Measurements from ENCODE around the gene PLXNA4. TPM values are rescaled to one million over a fixed set of nuclear protein-coding genes. Genes with fewer than 3 reads are reported as not detected.

Gene PLXNA4
- total RNA-seq, 1 experiment from 2014 or later = 0.10 TPM

DNA sequence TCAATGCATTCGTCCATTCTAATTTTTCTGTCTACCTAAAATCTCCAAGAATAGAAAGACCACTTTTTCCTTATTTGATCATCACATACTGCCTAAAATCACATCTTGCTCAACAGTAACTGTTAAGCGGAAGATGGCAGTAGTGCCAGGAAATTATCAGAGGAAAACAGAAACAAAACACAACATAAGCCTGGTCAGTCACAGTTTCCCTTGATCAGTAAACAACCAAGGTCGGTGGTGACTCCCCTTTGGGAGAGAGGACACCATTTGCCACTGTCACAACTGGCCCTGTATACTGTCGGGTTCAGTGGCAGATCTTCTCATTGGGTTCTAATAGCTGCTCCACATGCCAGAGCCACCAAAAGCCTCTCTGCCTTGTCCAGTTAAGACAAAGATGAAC is 106.6 kb downstream of the PLXNA4 start:
- in situ Hi-C loops (cut with HindIII; ENCODE audit: low pct_unique_long_range_greater_than_20kb, low sequenced_read_pairs) = no loop called here
- no peak for DNase-seq (ENCODE audit: low read depth, low spot score)
- Histone ChIP-seq H3K27ac (ENCODE audit: low read length) (no peak overlapping the region), H3K4me1 (ENCODE audit: control insufficient read depth, insufficient read depth, low read length) (no peaks in the 10 kb centered on the region), H3K4me3 (ENCODE audit: low read depth in 2 of 2, low read length in 2 of 2) (no peak overlapping the region), H3K36me3 (ENCODE audit: control insufficient read depth, insufficient read depth, low read length) (no peaks in the 10 kb centered on the region), H3K27me3 (ENCODE audit: control insufficient read depth, insufficient read depth, low read length) (peaks cover 10% of the 10 kb centered on the region; the same call in 1 of the 2 replicates), H3K9me3 (ENCODE audit: control insufficient read depth, insufficient read depth, low read depth, low read length) (no peaks in the 10 kb centered on the region)
- BruUV-seq (replicated peaks) = no TSS peak
- intact Hi-C loops (cut with micrococcal nuclease; ENCODE audit: unreplicated experiment) = no loop called here
- no peak for ATAC-seq
- CTCF ChIA-PET = no interaction called here
- TF ChIP-seq SIN3A (IDR thresholded peaks at IDR 0.05; ENCODE audit: borderline replicate concordance, insufficient read depth, low read depth, low read length) (no peak), POLR2AphosphoS5 (IDR thresholded peaks at IDR 0.05; ENCODE audit: low read depth, low read length) (no peak), TCF7L2 (IDR thresholded peaks at IDR 0.05; ENCODE audit: low read depth, low read length) (no peak)
- TF ChIP-seq, protein P1, sequence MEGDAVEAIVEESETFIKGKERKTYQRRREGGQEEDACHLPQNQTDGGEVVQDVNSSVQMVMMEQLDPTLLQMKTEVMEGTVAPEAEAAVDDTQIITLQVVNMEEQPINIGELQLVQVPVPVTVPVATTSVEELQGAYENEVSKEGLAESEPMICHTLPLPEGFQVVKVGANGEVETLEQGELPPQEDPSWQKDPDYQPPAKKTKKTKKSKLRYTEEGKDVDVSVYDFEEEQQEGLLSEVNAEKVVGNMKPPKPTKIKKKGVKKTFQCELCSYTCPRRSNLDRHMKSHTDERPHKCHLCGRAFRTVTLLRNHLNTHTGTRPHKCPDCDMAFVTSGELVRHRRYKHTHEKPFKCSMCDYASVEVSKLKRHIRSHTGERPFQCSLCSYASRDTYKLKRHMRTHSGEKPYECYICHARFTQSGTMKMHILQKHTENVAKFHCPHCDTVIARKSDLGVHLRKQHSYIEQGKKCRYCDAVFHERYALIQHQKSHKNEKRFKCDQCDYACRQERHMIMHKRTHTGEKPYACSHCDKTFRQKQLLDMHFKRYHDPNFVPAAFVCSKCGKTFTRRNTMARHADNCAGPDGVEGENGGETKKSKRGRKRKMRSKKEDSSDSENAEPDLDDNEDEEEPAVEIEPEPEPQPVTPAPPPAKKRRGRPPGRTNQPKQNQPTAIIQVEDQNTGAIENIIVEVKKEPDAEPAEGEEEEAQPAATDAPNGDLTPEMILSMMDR (IDR thresholded peaks at IDR 0.05) = no peak
- TF ChIP-seq, protein P2, sequence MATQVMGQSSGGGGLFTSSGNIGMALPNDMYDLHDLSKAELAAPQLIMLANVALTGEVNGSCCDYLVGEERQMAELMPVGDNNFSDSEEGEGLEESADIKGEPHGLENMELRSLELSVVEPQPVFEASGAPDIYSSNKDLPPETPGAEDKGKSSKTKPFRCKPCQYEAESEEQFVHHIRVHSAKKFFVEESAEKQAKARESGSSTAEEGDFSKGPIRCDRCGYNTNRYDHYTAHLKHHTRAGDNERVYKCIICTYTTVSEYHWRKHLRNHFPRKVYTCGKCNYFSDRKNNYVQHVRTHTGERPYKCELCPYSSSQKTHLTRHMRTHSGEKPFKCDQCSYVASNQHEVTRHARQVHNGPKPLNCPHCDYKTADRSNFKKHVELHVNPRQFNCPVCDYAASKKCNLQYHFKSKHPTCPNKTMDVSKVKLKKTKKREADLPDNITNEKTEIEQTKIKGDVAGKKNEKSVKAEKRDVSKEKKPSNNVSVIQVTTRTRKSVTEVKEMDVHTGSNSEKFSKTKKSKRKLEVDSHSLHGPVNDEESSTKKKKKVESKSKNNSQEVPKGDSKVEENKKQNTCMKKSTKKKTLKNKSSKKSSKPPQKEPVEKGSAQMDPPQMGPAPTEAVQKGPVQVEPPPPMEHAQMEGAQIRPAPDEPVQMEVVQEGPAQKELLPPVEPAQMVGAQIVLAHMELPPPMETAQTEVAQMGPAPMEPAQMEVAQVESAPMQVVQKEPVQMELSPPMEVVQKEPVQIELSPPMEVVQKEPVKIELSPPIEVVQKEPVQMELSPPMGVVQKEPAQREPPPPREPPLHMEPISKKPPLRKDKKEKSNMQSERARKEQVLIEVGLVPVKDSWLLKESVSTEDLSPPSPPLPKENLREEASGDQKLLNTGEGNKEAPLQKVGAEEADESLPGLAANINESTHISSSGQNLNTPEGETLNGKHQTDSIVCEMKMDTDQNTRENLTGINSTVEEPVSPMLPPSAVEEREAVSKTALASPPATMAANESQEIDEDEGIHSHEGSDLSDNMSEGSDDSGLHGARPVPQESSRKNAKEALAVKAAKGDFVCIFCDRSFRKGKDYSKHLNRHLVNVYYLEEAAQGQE (IDR thresholded peaks at IDR 0.05; ENCODE audit: insufficient read depth in 1 of 2, low read depth in 2 of 2, low read length in 1 of 2) = no peak
- POLR2A ChIA-PET = no interaction called here

DNA sequence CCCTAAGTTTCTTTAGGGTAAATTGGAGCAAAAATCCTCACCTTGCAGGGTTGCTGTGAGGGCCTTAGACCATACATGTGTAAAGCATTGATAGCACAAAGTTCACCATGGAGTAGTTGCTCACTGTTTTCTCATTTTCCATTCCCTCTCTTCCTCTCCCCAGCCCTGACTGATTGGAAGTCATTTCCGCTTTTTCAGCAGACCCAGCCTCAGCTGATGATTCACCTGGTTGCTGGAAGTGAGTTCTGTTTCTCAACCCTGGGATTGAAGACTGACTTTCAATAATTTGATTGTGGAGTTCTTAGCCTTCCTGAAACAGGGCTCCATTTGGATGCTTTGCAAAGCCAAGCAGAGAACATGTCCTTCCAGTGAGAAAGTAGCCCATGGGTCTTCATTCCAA is 107.0 kb downstream of the PLXNA4 start:
- ChIA-PET CTCF (no interaction called here), POLR2A (no interaction called here)
- Histone ChIP-seq H3K4me3 (ENCODE audit: low read depth in 2 of 2, low read length in 2 of 2) (no peak overlapping the region), H3K9me3 (ENCODE audit: control insufficient read depth, insufficient read depth, low read depth, low read length) (no peaks in the 10 kb centered on the region), H3K27me3 (ENCODE audit: control insufficient read depth, insufficient read depth, low read length) (peaks cover 7% of the 10 kb centered on the region; the same call in 1 of the 2 replicates), H3K27ac (ENCODE audit: low read length) (no peak overlapping the region), H3K36me3 (ENCODE audit: control insufficient read depth, insufficient read depth, low read length) (no peaks in the 10 kb centered on the region), H3K4me1 (ENCODE audit: control insufficient read depth, insufficient read depth, low read length) (no peaks in the 10 kb centered on the region)
- no TSS peak for BruUV-seq (replicated peaks)
- ATAC-seq (no peak), DNase-seq (ENCODE audit: low read depth, low spot score) (no peak)
- in situ Hi-C loops (cut with HindIII; ENCODE audit: low pct_unique_long_range_greater_than_20kb, low sequenced_read_pairs) (no loop called here), intact Hi-C loops (cut with micrococcal nuclease; ENCODE audit: unreplicated experiment) (no loop called here)
- TF ChIP-seq, protein P1 (IDR thresholded peaks at IDR 0.05) = no peak
- TF ChIP-seq POLR2AphosphoS5 (IDR thresholded peaks at IDR 0.05; ENCODE audit: low read depth, low read length) (no peak), SIN3A (IDR thresholded peaks at IDR 0.05; ENCODE audit: borderline replicate concordance, insufficient read depth, low read depth, low read length) (no peak), TCF7L2 (IDR thresholded peaks at IDR 0.05; ENCODE audit: low read depth, low read length) (no peak)
- TF ChIP-seq, protein P2 (IDR thresholded peaks at IDR 0.05; ENCODE audit: insufficient read depth in 1 of 2, low read depth in 2 of 2, low read length in 1 of 2) = no peak

Measured in Panc1 (cell line).